HuH-7.5 (cell line): Measurements from ENCODE around the gene SPATA33.

Source experiments
- DNase-seq: peaks from one replicate; pipeline ENCODE4 v3.0.0; 2011; ENCODE audit warnings: low spot score

The SPATA33 gene

DNA sequence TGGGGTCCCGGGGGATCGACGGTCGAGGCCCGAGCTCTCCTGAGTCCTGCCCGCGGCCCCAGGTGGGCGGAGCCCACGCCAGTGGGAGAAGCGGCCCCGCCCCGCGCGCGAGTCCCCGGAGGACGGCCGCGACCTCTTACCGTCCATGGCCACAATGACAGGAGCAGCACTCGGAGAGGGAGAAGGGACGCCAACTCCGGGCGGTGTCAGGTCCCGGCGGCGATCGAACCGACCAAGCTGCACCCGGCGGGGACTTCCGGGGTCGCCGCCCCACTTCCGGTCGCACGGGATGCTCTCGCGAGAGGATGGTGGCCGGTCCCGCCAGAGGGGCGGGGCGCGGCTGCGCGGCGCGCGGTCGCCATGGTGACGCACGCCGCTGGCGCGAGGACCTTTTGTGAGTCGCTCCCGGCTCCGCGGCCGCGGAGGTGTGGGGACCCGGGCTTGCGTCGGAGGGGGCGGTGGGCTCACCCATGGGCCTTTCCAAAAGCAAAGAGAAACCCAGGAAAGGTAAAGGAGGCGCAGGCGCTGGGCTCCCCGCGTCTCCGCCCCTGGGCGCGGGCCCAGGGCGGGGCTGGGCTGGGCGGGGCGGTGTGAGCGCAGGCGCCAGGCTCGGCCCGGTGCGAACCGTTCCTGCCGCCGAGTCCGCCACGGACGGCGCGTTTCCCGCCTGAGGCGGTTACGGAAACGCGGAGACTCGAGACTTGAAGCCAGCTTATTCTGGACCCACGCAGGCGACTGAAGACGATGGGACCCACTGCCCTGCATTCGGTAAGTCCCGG is at the start of gene SPATA33, which contains the start of gene CHMP1A:
SPATA33 (plus strand) TSS at position 395 of the 779 bp plus-strand sequence; CDS start at position 471, 76 bp downstream.
CHMP1A (minus strand) TSS at position 267 of the 779 bp plus-strand sequence; CDS start at position 147, 120 bp downstream.
- DNase-seq, result peak; percentile 99

DNA sequence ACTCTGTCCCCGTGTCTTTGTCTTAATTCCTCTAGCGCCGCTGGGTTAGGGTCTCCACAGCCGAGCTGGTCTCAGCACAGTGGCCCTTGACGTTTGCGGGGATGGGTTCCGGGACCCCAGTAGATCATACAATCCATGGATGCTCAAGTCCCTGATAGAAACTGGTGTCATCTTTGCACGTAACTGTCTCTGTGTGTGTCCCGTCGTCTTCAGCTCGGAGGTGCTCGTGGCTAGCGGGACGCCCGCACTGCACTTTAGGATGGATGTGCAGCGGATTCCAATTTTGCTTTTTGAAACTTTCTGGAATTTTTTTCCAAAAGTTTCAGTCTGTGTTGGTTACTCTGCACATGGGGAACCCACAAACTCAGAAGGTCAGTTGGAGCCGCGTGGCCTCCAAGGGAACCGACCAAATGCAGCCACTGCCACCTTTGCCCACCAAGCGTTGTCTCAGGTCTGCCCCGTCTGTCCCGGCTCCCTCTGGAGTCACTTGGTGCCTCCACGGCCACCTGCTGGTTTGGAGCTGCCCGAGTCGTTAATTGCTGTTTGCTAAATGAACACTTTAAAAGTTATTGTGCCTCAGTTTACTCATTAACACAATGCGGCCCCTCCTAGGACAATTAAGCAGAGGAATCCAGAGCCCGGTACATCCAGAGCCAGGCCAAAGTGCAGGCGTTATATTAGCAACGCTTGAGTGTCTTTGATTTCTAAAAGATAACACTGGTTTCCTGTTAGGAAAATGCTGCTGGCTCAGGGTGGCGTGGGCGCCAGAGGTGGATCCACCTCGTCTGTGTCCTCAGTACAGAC is 49.5 kb upstream of the SPATA33 start:
- DNase-seq, result peak; percentile 42

DNA sequence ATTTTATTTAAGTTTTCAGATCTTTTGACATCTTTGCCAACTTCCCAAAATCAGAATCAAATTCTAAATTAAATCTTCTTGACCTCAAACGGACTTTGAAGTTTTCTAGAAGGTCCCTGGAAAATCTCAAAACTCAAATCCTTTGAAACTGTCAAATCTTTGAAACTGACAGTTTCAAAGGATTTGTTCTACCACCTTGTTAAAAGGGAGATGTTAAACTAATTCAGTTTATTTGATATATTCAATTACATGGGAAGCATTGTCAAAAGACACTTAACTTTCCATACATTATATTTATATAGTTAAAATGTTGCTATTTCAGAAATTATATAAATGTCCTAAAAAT is 47.6 kb upstream of the SPATA33 start:
- no peak for DNase-seq

DNA sequence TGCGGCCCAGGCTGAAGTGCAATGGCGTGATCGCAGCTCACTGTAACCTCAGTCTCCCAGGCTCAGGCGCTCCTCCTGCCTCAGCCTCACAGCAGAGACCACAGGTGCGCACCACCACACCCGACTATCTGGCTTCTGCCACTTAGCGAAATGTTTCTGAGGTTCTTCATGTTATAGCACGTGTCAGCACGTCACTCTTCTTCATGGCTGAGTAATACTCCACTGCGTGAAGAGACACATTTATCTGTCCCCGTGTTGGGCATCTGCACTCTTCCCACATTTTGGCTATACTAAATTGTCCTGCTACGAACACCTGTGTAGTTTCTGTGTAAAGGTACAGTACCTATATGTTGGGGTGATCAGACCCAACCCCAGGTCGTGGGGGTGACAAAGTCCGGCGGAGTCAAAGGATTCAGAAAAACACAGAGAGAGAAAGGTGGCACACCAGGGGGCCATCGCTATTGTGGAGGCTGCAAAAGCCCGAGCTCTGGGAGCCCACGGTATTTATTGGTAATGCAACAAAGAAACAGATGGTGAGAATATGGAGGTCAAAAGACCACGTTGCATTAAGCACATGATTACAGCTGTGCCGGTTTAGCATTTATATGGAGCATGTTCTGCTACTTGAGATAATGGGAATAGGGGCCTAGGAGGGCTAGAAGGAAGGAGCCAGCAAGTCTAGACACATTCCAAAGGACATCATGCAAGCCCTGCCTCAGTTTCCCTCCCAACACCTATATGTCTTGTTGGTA is 45.0 kb upstream of the SPATA33 start:
- DNase-seq, result no peak

DNA sequence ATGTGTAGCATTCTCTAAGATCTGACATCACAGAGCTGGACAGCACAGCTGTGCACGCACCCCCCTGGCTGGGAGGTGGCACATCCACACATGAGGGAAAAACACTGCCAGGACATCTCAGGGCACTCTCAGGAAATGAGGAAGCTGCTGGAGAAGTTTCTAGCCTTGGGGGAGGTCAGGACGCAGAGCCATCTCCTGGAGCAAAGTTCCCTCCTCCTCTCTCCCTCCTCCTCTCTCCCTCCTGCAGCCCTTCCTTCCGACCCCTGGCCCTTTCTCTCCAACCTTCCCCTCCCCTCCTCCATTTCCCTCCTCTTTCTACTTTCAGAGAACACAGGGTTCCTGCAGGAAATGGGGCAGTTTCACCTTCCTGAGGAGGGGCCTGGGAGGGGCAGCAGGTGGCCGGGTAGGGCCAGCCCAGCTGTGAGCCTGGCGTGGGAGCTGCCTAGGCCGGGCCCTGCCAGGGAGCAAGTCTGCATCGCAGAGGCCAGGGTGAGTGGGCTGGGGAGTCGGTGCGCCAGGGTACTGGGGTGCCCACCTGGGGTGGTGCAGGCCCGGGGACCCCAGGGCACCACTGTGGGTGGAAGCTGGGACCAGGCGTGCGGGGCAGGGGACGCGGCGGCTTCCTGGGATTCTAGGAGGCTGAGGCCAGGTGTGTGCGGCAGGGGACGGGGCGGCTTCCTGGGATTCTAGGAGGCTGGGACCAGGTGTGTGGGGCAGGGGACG is 44.2 kb upstream of the SPATA33 start, which contains the start of gene DPEP1:
DPEP1 (plus strand) TSS at position 412 of the 723 bp plus-strand sequence. CDS start 16,769 bp downstream, outside the sequence.
- DNase-seq, result no peak

DNA sequence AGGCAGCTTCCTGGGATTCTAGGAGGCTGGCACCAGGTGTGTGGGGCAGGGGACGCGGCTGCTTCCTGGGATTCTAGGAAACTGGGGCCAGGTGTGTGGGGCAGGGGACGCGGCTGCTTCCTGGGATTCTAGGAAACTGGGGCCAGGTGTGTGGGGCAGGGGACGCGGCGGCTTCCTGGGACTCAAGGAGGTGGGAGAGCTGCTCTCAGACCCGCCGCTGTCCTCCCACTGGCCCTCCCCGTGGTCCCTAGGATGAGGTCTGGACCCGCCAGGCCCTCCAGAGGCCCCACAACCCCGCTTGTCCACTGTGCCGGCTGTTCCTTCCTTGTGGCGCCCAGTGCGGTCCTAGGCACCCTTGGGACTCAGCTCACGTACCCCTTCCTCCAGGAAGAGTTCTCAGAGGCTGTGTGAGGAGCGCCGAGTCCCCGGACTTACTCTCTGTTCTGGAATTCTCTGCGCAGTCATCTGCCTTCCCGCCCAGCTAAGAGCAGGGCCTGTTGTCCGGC is 43.6 kb upstream of the SPATA33 start:
- DNase-seq, result no peak

DNA sequence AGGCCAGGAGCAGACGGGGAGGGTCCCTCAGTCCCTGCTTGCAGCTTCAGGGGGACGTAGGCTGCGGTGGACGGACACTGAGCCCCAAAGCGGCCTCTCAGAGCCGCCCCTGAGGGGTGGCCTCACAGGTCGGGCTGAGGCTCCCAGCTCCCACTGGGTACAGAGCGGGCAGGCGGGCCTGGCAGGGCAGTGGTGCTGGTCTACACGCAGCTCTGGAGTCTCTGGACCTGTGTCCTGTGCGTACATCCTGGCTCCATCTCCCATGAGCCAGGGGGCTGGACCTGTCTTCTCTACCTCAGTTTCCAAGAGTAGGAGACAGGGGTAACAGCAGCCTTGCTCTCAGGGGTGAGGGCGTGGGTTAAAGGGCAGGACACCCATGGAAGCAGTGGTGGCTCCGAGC is 42.5 kb upstream of the SPATA33 start:
- DNase-seq, result no peak

DNA sequence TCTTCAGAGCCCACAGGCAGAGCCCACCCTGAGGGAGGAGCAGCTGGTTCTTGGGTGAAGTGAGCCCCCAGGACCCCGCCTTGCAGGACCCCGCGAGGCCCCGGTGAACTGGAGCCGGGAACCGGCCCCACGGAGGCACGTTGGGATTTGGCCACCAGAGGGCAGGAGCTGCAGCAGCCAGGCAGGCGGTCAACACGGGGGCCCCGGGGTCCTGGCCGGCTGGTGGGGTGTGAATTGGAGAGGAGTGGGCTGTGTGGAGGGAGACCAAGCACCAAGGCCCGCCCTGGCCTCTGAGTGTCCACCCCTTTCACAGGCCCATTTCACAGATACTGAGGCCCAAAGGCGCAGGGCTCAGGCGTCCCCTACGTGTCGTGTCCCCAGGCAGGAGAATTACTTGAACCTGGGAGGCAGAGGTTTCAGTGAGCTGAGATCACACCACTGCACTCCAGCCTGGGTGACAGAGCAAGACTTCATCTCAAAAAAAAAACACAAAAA is 42.0 kb upstream of the SPATA33 start:
- peak; percentile 77 for DNase-seq

DNA sequence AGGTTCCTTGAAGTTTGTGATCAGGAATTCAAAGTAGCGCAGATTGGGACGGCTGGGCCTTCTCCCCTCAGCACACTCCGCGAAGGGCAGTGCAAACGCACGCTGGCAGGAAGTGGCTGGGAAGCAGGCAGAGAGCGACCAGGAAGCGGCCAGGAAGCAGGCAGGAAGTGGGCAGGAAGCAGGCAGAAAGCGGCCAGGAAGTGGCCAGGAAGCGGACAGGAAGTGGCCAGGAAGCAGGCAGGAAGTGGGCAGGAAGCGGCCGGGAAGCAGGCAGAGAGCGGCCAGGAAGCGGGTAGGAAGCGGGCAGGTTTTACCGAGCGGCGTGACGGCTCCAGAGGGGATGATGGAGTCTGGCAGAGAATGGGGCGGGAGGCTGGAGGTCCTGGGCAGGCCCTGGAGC is 41.0 kb upstream of the SPATA33 start:
- no peak for DNase-seq

DNA sequence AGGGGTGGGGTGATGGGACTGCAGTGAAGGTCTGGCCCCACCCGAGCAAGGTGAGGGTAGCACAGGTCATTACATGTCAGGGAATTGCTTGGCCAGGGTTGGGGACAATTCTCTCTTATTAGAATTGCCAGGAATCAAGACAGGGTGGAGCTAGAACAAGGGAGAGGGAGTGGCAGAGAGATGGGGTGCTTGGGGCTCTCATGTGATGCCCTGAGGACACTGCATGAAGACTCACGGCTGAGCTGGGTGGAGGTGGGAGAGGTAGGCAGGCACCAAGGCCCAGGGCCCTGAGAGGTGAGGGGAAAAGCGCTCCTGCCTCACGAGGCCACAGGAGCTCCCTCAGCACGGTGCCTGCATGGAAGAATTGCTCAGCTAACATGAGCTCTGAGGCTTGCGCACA is 40.6 kb upstream of the SPATA33 start:
- no peak for DNase-seq

DNA sequence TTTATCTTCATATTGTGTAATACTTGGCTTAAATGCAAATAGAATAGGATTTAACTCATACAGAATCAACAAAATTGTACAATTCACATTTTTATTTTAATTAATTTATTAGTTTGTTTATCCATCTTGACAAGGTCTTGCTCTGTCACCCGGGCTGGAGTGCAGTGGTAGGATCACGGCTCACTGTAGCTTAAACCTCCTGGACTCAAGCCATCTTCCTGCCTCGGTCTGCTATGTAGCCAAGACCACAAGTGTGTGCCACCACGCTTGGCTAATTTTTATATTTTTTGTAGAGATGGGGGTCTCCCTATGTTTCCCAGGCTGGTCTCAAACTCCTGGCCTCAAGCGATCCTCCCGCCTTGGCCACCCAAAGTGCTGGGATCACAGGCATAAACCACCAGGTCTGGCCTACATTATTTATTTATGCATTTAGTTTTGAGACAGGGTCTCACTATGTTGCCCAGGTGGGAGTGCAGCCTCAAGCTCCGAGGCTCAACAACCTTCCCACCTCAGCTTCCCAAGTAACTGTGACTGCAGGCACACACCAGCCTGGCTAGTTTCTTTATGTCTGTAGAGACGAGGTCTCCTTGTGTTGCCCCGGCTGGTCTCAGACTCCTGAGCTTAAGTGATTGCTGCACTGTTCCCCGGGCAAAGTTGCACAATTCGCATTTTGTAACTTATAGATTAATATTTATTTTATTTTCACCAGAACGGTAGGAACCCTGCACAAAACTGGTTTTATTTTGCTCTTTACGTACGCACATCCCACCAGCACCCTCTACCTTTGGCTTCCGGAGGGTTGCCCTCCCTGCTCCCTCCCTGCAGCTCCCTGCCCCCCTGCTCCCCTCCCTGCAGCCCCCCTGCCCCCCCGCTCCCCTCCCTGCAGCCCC is 39.3 kb upstream of the SPATA33 start:
- no peak for DNase-seq

DNA sequence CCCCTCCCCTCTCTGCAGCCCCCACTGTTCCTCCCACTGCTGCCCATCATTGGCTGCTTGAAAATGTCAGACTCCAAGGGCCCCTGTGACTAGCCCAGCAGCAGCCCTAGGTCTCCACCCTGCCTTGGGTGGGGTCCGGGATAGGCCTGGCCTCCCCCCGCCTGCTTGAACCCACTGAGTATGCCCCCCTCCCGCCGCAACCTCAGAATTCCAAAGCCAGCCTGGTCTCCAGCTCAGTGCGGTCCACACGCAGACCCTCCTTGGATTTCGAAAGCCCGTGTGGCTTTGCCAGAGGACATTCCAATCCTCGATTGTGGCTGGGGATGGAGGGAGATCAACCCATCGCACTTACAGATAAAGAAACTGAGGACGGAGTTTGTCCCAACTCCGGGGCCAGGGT is 37.8 kb upstream of the SPATA33 start:
- DNase-seq, result no peak

DNA sequence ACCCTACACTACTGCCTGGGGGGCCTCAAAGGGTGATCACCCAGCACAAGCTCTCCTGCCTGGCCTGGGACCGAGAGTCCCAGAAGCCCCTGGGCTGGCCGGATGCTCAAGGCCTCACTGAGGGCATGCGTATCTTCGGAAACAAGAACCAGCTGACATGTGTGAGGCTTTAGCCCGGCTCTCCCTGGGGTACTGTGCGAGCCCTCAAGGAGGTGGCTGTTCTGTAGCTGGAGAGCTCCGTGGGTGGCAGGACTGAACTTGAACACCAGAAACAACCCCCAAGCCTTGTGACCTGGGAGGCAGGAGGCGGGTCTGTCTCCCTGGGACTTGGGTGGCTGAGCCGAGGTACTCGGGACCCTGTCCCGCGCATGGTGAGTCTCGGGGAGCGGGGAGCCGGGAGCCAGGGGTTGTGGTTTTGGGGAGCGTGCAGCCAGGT is 37.2 kb upstream of the SPATA33 start:
- DNase-seq, result no peak

DNA sequence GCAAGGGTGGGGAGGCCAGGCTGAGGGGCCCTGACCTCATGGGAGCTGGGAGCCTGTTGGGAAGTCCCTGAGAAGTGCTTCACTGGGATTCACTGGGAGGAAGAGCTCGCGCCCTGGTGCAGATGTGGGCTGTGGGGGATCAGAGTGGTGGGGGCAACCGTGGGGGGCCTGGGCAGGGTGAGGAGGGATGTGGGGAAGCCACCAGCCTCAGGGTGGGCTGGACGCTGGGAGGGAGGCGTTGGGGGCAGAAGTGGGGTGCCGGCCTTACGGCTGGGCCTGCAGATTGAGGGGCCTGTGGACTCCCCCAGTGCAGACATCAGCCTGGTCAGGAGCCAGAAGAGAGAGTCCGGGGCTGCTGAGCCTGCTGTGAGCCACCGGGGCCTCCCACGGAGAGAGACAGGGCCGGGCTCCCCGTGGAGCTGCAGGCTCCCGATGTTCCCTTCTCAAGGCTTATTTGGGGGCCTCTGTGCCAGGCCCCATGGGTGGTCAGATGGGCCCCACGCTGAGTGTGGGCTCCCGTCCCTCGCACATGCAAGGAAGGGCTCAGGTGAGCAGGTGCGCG is 36.4 kb upstream of the SPATA33 start:
- no peak for DNase-seq

DNA sequence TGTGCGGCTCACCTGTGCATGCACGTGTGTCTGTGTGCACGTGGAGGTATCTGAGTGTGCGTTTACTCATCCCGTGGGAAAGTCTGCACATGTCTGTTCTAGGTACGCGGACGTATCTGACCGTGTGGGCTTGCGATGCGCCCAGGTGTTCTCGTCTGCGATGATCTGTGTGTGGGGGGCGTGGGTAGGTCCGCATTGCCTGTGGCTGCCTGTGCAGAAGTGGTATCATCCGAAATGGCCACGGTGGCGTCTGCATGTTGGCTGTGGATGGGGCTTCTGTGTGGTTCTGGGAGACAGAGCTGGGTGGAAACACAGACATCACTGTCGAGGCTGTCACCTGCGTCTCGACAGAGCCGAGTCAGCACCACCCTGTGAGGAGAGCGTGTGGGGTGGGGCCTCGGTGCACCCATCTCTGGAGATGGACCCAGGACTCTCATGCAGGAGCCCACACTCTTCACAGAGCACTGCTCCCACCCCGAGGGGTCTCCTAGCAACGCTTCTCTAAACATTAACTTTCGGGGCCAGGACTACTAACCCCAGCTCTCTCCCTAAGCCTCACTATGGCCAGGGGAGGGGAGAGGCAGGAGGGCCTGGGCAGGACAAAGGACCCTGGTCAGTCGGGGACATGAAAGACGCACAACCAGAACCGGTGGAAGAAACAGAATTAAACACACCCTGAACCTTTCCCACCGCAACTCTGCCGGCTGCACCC is 35.8 kb upstream of the SPATA33 start:
- DNase-seq, result no peak

DNA sequence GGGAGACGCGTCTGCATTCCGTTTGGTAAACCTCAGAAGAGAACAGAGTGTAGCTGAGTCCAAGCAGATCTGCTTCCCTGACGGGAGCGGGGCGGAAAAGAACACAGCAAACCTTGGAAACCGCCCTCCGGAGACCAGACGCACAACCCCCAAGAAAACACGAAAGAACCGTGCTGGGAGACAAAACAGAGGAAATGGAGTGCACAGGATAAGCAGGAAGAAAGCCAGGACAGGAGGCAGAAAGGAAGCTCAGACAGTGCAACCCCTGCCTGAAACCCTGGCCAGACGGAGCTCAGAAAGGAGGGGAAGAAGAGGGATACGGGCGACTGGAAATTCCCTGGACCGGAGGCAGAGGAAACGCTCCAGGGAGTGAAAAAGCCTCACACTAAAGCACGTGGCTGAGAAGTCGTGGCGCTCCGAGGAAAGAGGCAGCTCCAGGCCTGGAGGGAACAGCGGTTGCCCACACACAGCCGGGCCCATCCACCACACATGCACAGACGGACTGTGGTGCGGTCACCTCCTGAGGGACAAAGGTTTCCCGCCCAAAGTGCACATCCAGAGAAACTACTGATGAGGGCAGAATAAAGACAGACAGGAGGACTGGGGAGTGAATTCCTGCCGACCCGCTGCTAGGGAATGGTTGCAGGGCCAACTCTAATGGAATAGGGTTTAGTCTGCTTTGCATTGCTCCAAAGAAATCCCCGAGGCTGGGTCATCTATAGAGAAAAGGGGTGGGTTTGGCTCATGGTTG is 34.0 kb upstream of the SPATA33 start:
- no peak for DNase-seq

DNA sequence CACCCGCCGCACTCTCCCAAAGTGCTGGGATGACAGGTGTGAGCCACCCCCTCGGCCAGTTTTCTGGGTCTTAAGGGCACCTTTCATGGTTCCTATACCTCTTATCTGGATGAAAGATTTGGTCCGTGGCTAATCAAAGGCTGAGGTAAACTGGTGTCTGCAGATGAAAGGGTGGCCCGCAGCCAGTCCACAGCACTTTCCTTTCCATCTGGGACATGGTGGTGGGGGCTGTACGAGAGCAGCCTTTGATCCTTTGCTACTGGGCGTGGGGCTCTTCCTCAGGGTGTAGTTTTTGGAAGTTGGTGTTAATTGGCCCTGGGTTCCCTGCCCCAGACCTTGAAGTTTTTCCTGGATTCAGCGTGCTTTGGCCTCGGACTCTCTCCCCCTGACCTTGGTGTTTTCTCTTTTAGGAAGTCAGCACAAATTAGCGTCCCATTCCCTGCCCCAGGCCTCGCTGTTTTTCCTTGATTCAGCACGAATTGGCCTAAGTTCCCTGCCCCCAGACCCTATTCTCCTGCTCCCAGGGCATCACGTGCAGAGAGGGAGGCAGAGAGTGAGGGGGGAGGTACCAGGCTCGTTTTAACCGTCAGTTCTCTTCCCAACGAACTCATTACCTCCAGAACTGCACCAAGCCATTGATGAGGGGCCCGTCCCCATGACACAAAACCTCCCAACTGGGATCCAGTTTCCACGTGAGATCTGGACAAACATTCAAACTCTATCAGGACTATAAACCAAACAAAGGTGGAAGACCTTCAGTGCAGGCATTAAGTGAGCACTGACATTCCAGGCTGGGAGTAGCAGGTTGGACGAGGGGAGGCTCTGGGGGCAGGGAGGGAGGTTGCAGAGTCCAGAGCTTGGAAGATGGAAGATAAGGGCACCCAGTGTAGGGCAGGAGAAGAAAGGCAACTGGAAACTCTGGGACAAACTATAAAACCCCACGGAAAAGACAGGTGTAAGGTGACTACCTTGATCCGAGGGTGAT is 32.6 kb upstream of the SPATA33 start:
- no peak for DNase-seq
